K562 (cell line): ENCODE measurements around the gene MSI1. TPM values are rescaled to one million over a fixed set of nuclear protein-coding genes. Genes with fewer than 3 reads are reported as not detected.
A peak's percentile ranks its signal among the peaks of the same experiment; 100 is the strongest.

Source experiments
- ATAC-seq: fragments of 200-7000 bp; cut with Tn5 transposase; 3 replicates; pipeline ENCODE4 v1.9.1; 2020; ENCODE audit warnings: moderate library complexity
- BruUV-seq: library from RNA; stranded (reverse); fragments of 400-500 nt; replicated peaks from 2 replicates; lab custom pipeline; 2021; lab: Mats Ljungman, UMichigan
- CTCF ChIA-PET: fragments of 300-600 bp; formaldehyde crosslinking; extraction: SDS; loops from one replicate; lab custom pipeline; 2021; ENCODE audit warnings: low intra/inter-chr PET ratio; lab: Yijun Ruan, JAX
- POLR2A ChIA-PET: fragments of 300-600, 350-650 bp; sonication (Branson Sonifier 250); formaldehyde crosslinking; extraction: SDS; loops from one replicate; lab custom pipeline; 2021; ENCODE audit warnings: antibody characterized with exemption, inconsistent platforms; lab: Yijun Ruan, JAX
- DNase-seq, 4 experiments: peaks; one replicate each; pipeline versions ENCODE4 v3.0.0 to v3.0.0-alpha.2; 2011 to 2018; ENCODE audit warnings: low spot score in 3 of 4, mixed read lengths in 3 of 4; ENCODE audit errors: extremely low read depth in 1 of 4
- FAIRE-seq: peaks from 2 replicates; lab custom pipeline; 2011; peaks lifted over from hg19 to GRCh38; lab: Jason Lieb, UNC
- H2AFZ ChIP-seq: 2 replicates; pipeline ENCODE4 v1.6.0; 2011; ENCODE audit warnings: low read depth, low read length, control low read depth, inconsistent platforms
- H3K27ac ChIP-seq: fragments of 200-600 bp; 3 replicates; pipeline ENCODE4 v1.8.0; 2011; ENCODE audit warnings: low read depth, mild to moderate bottlenecking, control low read depth, inconsistent platforms, low read length, moderate library complexity, mixed read lengths; ENCODE audit errors: extremely low read depth
- H3K27me3 ChIP-seq, 2 experiments: fragments of 300-600 bp in 1 of 2; 2 replicates in 1 of 2; 3 replicates in 1 of 2; pipeline versions ENCODE4 v1.6.0 to v1.8.0; 2011; ENCODE audit warnings: inconsistent platforms in 2 of 2, low read length in 2 of 2, mild to moderate bottlenecking in 1 of 2, mixed read lengths in 1 of 2, moderate library complexity in 1 of 2; ENCODE audit not compliant: control insufficient read depth in 2 of 2, insufficient read depth in 2 of 2
- H3K36me3 ChIP-seq: fragments of 300-600 bp; 3 replicates; pipeline ENCODE4 v1.8.0; 2011; ENCODE audit warnings: mild to moderate bottlenecking, low read length, inconsistent platforms; ENCODE audit not compliant: control insufficient read depth, insufficient read depth
- H3K4me1 ChIP-seq, 2 experiments: fragments of 200-600 bp in 1 of 2; replicated peaks in 1 of 2; 2 replicates in 1 of 2; 3 replicates in 1 of 2; pipeline versions ENCODE4 v1.5.1 to v1.8.0; 2011; ENCODE audit warnings: inconsistent platforms in 2 of 2, low read length in 2 of 2, mild to moderate bottlenecking in 1 of 2, mixed read lengths in 1 of 2, moderate library complexity in 1 of 2; ENCODE audit not compliant: control insufficient read depth in 2 of 2, insufficient read depth in 2 of 2
- H3K4me2 ChIP-seq: 2 replicates; pipeline ENCODE4 v1.6.1; 2011; ENCODE audit warnings: low read length, control low read depth, inconsistent platforms, mixed read lengths; ENCODE audit not compliant: insufficient read depth
- H3K4me3 ChIP-seq: fragments of 200-600 bp; sonication (generic), shearing (Covaris generic); 2 replicates; pipeline ENCODE4 v1.5.1; 2016; ENCODE audit warnings: control low read depth, inconsistent platforms
- H3K79me2 ChIP-seq: fragments of 200-600 bp; 3 replicates; pipeline ENCODE4 v1.8.0; 2011; ENCODE audit warnings: low read length, inconsistent platforms; ENCODE audit not compliant: control insufficient read depth, insufficient read depth
- H3K9ac ChIP-seq, 2 experiments: 2 replicates each; pipeline versions ENCODE4 v1.6.0 to v1.6.1; 2011; ENCODE audit warnings: low read depth in 2 of 2, low read length in 2 of 2, control low read depth in 1 of 2, inconsistent platforms in 1 of 2, mild to moderate bottlenecking in 1 of 2, mixed read lengths in 1 of 2; ENCODE audit not compliant: insufficient read depth in 1 of 2
- H3K9me1 ChIP-seq: one replicate; pipeline ENCODE4 v1.6.0; 2011; ENCODE audit warnings: inconsistent platforms, mild to moderate bottlenecking, low read length, moderate library complexity; ENCODE audit not compliant: control insufficient read depth, insufficient read depth
- H3K9me3 ChIP-seq: replicated peaks from 2 replicates; pipeline ENCODE4 v1.5.1; 2011; ENCODE audit warnings: low read depth, low read length, inconsistent platforms; ENCODE audit not compliant: control insufficient read depth, insufficient read depth
- H4K20me1 ChIP-seq: replicated peaks from 2 replicates; pipeline ENCODE4 v1.6.1; 2011; ENCODE audit warnings: low read length, inconsistent platforms, mixed read lengths; ENCODE audit not compliant: control insufficient read depth, insufficient read depth
- HDGF ChIP-seq: fragments of 450-650 bp; IDR thresholded peaks from 2 replicates; pipeline ENCODE4 v1.6.1; 2016
- HINFP ChIP-seq: fragments of 450-650 bp; conservative IDR thresholded peaks from 2 replicates; pipeline ENCODE4 v1.6.1; 2016; ENCODE audit warnings: missing genetic modification characterization, low read depth, mild to moderate bottlenecking, control low read depth, missing compliant biosample characterization
- HNRNPK ChIP-seq: fragments of 200-400 bp; formaldehyde crosslinking; IDR thresholded peaks from one replicate; pipeline ENCODE4 v1.6.1; 2018; ENCODE audit warnings: mild to moderate bottlenecking, low read depth, low read length; ENCODE audit not compliant: poor library complexity, severe bottlenecking
- NRF1 ChIP-seq, 2 experiments: fragments of 450-650 bp; IDR thresholded peaks in 1 of 2; conservative IDR thresholded peaks in 1 of 2; 2 replicates each; pipeline ENCODE4 v1.6.1; 2014; ENCODE audit warnings: mild to moderate bottlenecking in 2 of 2
- RBM34 ChIP-seq: fragments of 200-400 bp; formaldehyde crosslinking; IDR thresholded peaks from 2 replicates; pipeline ENCODE4 v1.6.1; 2018; ENCODE audit warnings: low read length, borderline replicate concordance; ENCODE audit not compliant: insufficient read depth
- TCF3 ChIP-seq: sonication (generic); formaldehyde crosslinking; IDR thresholded peaks from 2 replicates; pipeline ENCODE4 v1.4.0; 2020; ENCODE audit warnings: mild to moderate bottlenecking, missing genetic modification reagents
- TFAM ChIP-seq: fragments of 250-450 bp; sonication (Bioruptor Pico); conservative IDR thresholded peaks from 2 replicates; pipeline ENCODE4 v1.5.0; 2021; ENCODE audit warnings: mild to moderate bottlenecking, moderate library complexity
- ZFP36 ChIP-seq: fragments of 150-350 bp; IDR thresholded peaks from 2 replicates; pipeline ENCODE4 v1.6.1; 2018; ENCODE audit warnings: low read length, low read depth; ENCODE audit not compliant: partially characterized antibody
- ZNF121 ChIP-seq: sonication (generic); formaldehyde crosslinking; conservative IDR thresholded peaks from 2 replicates; pipeline ENCODE4 v1.8.0; 2022; ENCODE audit warnings: missing genetic modification reagents
- ZNF239 ChIP-seq: fragments of 250-450 bp; sonication (Bioruptor Pico); IDR thresholded peaks from 2 replicates; pipeline ENCODE4 v1.4.0; 2020; ENCODE audit warnings: mild to moderate bottlenecking
- WGBS: fragments of 100-300 bp; shearing (Covaris generic); methylation state at CpG from one replicate; pipeline ENCODE4 v1.1.6; 2016; ENCODE audit warnings: low coverage, mixed read lengths; ENCODE audit not compliant: insufficient coverage; ENCODE audit errors: missing lambda C conversion rate; 5-methylcytosine and 5-hydroxymethylcytosine counted together
- in situ Hi-C: fragments of 300-500 bp; cut with MboI; formaldehyde crosslinking; loops from 4 replicates; pipeline ENCODE4 v1.15.0; 2018; ENCODE audit warnings: inconsistent platforms, mixed read lengths
- intact Hi-C: fragments of 100-400 bp; cut with micrococcal nuclease; formaldehyde crosslinking; loops from 2 replicates; pipeline ENCODE4 v1.14.2; 2022
- polyA plus RNA-seq, 8 experiments: library from polyadenylated mRNA; depleted of rRNA in 4 of 8; stranded (reverse) in 5 of 8; unstranded in 3 of 8; fragments of >200 nt; fragmentation: Nextera tagmentation in 2 of 8; fragmentation: Illumina TruSeq in 1 of 8; extraction: Ambion mirVana in 2 of 8; extraction: Trizol in 1 of 8; gene quantifications; 2 replicates each; pipeline versions ENCODE4 v1.2.1 to v1.2.3, GENCODE V29; 2011 to 2014; ENCODE audit warnings: inconsistent platforms in 1 of 8, missing spikeins in 1 of 8
- total RNA-seq, 7 experiments: library from RNA; depleted of rRNA in 6 of 7; stranded (reverse); fragments of >200 nt in 6 of 7; fragmentation: Illumina TruSeq in 2 of 7; extraction: Trizol in 2 of 7; gene quantifications; 2 replicates each; pipeline versions ENCODE4 v1.2.1 to v1.2.3, GENCODE V29; 2011 to 2021; ENCODE audit warnings: low replicate concordance in 1 of 7

The MSI1 gene
- total and polyA plus RNA-seq, 9 of the 15 experiments (the other 6 are each of a cell fraction or from before 2014, with no cell fraction given): 0.16 TPM; not detected in 8

GRCh38 chr12:120343692-120344091 lies 25.3 kb downstream of the MSI1 start:
- CTCF ChIA-PET: no interaction called here
- Histone ChIP-seq H3K9me1 (no peaks in the 10 kb centered on the region), H3K36me3 (no peaks in the 10 kb centered on the region), H4K20me1 (no peaks in the 10 kb centered on the region; the same call in 1 of the 2 replicates), H3K9me3 (no peaks in the 10 kb centered on the region), H3K27ac (no peak overlapping the region), H3K4me3 (no peak overlapping the region), H3K4me2 (no peak overlapping the region), H3K79me2 (no peaks in the 10 kb centered on the region), H3K27me3 (peaks cover 13 to 30% of the 10 kb centered on the region in 2 experiments; a peak in 4 of 5 replicates), H3K9ac (no peak overlapping the region), H3K4me1 (peaks cover 0 to 13% of the 10 kb centered on the region in 2 experiments; a peak in 1 of 5 replicates), H2AFZ (no peak overlapping the region)
- ATAC-seq (no peak), FAIRE-seq (no peak), DNase-seq (no peak)
- no TSS peak for BruUV-seq
- POLR2A ChIA-PET: no interaction called here
- 23% methylated on average over 8 of the region's 8 CpGs for WGBS
- intact Hi-C loops (no loop called here), in situ Hi-C loops (loop anchor here (25.0 kb wide), 1 partner anchor 319 kb away; no protein-coding TSS in a partner anchor)
- TF ChIP-seq ZNF121 (CRISPR knock-in tag): peak; percentile 68
- TF ChIP-seq NRF1 (conservative IDR thresholded peaks at IDR 0.05 in 1 of 2, IDR thresholded peaks at IDR 0.05 in 1 of 2): no peak

- no TSS peak for BruUV-seq
- in situ Hi-C loops: loop anchor here (25.0 kb wide), 1 partner anchor 319 kb away; no protein-coding TSS in a partner anchor
- WGBS: 24% methylated on average over 3 of the region's 10 CpGs
Measured at GRCh38 chr12:120343039-120343537, 25.9 kb downstream of the MSI1 start.

More at GRCh38 chr12:120343039-120343537, 25.9 kb downstream of the MSI1 start:
- intact Hi-C loops: no loop called here
- Histone ChIP-seq H3K9me3 (0 out of 2 replicates have a peak, but pooled peaks cover 2% of the 10 kb centered on the region), H3K9me1 (no peaks in the 10 kb centered on the region), H3K27ac (no peak overlapping the region), H3K9ac (no peak overlapping the region), H3K4me3 (no peak overlapping the region), H3K79me2 (no peaks in the 10 kb centered on the region), H3K36me3 (no peaks in the 10 kb centered on the region), H3K27me3 (peaks cover 12 to 28% of the 10 kb centered on the region in 2 experiments; a peak in 4 of 5 replicates), H4K20me1 (no peaks in the 10 kb centered on the region; the same call in 1 of the 2 replicates), H2AFZ (no peak overlapping the region), H3K4me2 (no peak overlapping the region), H3K4me1 (peaks cover 0 to 13% of the 10 kb centered on the region in 2 experiments; a peak in 1 of 5 replicates)
- ATAC-seq (no peak), DNase-seq (no peak), FAIRE-seq (no peak)
- TF ChIP-seq TCF3 (CRISPR knock-in tag) (no peak), RBM34 (no peak), ZFP36 (no peak), HINFP (tag) (no peak), ZNF239 (CRISPR knock-in tag) (no peak), HNRNPK (no peak), TFAM (CRISPR knock-in tag) (no peak), HDGF (no peak), NRF1 (conservative IDR thresholded peaks at IDR 0.05 in 1 of 2, IDR thresholded peaks at IDR 0.05 in 1 of 2) (no peak)
- ChIA-PET POLR2A (interaction anchor here (0.6 kb wide), 2 partner anchors 116 to 166 kb away, joined by 3 read pairs; no protein-coding TSS in a partner anchor), CTCF (no interaction called here)
